Activated T-helper 1 cell treated with anti-CD3 and anti-CD28 coated beads, Interleukin-12 subunit alpha, Interleukin-12 subunit beta, Interleukin-2, Interleukin-4 antibody, amounts not matched to agents 30 ng/mL and 10 ng/mL and 1 ng/mL, durations not matched to agents 14 hours and 24 hours and 36 hours (primary cell): ENCODE data around the gene ALAS1. TPM values are rescaled to one million over a fixed set of nuclear protein-coding genes. Genes with fewer than 3 reads are reported as not detected.
A peak's percentile ranks its signal among the peaks of the same experiment; 100 is the strongest.

Experiments
- DNase-seq: peaks from one replicate; pipeline ENCODE4 v3.0.0; 2021; ENCODE audit warnings: low spot score
- H3K27ac Mint-ChIP-seq: one replicate; pipeline ENCODE4 v1.8.0; 2021; ENCODE audit warnings: mild to moderate bottlenecking, mixed read lengths
- H3K27me3 Mint-ChIP-seq: one replicate; pipeline ENCODE4 v1.8.0; 2022; ENCODE audit warnings: mild to moderate bottlenecking, moderate library complexity, mixed read lengths; ENCODE audit not compliant: insufficient read depth
- H3K36me3 Mint-ChIP-seq: one replicate; pipeline ENCODE4 v1.8.0; 2021; ENCODE audit warnings: low read depth, mixed read lengths
- H3K4me1 Mint-ChIP-seq: one replicate; pipeline ENCODE4 v1.8.0; 2021; ENCODE audit warnings: low read depth, mixed read lengths
- H3K4me3 Mint-ChIP-seq: one replicate; pipeline ENCODE4 v1.8.0; 2021; ENCODE audit warnings: mild to moderate bottlenecking, moderate library complexity, mixed read lengths
- H3K9me3 Mint-ChIP-seq: one replicate; pipeline ENCODE4 v1.8.0; 2021; ENCODE audit warnings: mixed read lengths
- intact Hi-C: fragments of 100-400 bp; cut with micrococcal nuclease; formaldehyde crosslinking; loops from one replicate; pipeline ENCODE4 v1.15.1; 2024
- total RNA-seq: library from RNA; stranded (reverse); gene quantifications from 2 replicates; pipeline ENCODE4 v1.2.3, GENCODE V29; 2022

Gene ALAS1
- total RNA-seq, 1 donor from 2014 or later = 110 TPM

GRCh38 chr3:52240059-52240885, 42.3 kb downstream of the ALAS1 start:
- intact Hi-C loops = loop anchor here (1.0 kb wide), 2 partner anchors 31 to 37 kb away; no protein-coding TSS in a partner anchor
- peak; percentile 47 for DNase-seq
- H3K4me3 Mint-ChIP-seq = peak overlapping the region; percentile 95
- H3K4me1 Mint-ChIP-seq = peaks cover 78% of the 10 kb centered on the region
- H3K27ac Mint-ChIP-seq = peak overlapping the region; percentile 98
- H3K9me3 Mint-ChIP-seq = peaks cover 3% of the 10 kb centered on the region
- H3K36me3 Mint-ChIP-seq = peaks cover 17% of the 10 kb centered on the region
- no peaks in the 10 kb centered on the region for H3K27me3 Mint-ChIP-seq

GRCh38 chr3:52240886-52241370, 43.0 kb downstream of the ALAS1 start:
- intact Hi-C loops = loop anchor here (1.0 kb wide), 2 partner anchors 30 to 36 kb away; no protein-coding TSS in a partner anchor
- DNase-seq = no peak
- H3K4me3 Mint-ChIP-seq = peak overlapping the region; percentile 95
- peaks cover 78% of the 10 kb centered on the region for H3K4me1 Mint-ChIP-seq
- H3K27me3 Mint-ChIP-seq = no peaks in the 10 kb centered on the region
- H3K9me3 Mint-ChIP-seq = peaks cover 3% of the 10 kb centered on the region
- H3K36me3 Mint-ChIP-seq = peaks cover 17% of the 10 kb centered on the region
- H3K27ac Mint-ChIP-seq = peak overlapping the region; percentile 98

GRCh38 chr3:52242039-52242438, 44.1 kb downstream of the ALAS1 start:
- H3K36me3 Mint-ChIP-seq = peaks cover 20% of the 10 kb centered on the region
- peak overlapping the region; percentile 88 for H3K27ac Mint-ChIP-seq
- H3K4me1 Mint-ChIP-seq = peaks cover 78% of the 10 kb centered on the region
- peak overlapping the region; percentile 57 for H3K4me3 Mint-ChIP-seq
- no peak for DNase-seq
- intact Hi-C loops = no loop called here
- H3K27me3 Mint-ChIP-seq = no peaks in the 10 kb centered on the region
- H3K9me3 Mint-ChIP-seq = peaks cover 3% of the 10 kb centered on the region

GRCh38 chr3:52243791-52244628, 46.0 kb downstream of the ALAS1 start:
- intact Hi-C loops = loop anchor here (1.0 kb wide), 1 partner anchor 9 kb away; no protein-coding TSS in a partner anchor
- Mint-ChIP-seq H3K36me3 (peaks cover 35% of the 10 kb centered on the region), H3K27ac (peak overlapping the region; percentile 92), H3K4me3 (peak overlapping the region; percentile 78), H3K9me3 (peaks cover 3% of the 10 kb centered on the region), H3K4me1 (peaks cover 81% of the 10 kb centered on the region), H3K27me3 (no peaks in the 10 kb centered on the region)
- no peak for DNase-seq

GRCh38 chr3:52245322-52246263, 47.6 kb downstream of the ALAS1 start, which contains the start of gene PPM1M:
Gene PPM1M (plus strand): TSS chr3:52245759. CDS start chr3:52245825, 66 bp downstream.
- peaks cover 40% of the 10 kb centered on the region for H3K36me3 Mint-ChIP-seq
- peak; percentile 66 for DNase-seq
- peaks cover 3% of the 10 kb centered on the region for H3K9me3 Mint-ChIP-seq
- H3K27me3 Mint-ChIP-seq = no peaks in the 10 kb centered on the region
- H3K27ac Mint-ChIP-seq = peak within 1 kb of the TSS; percentile 92
- intact Hi-C loops = no loop called here
- H3K4me1 Mint-ChIP-seq = peaks cover 81% of the 10 kb centered on the region
- H3K4me3 Mint-ChIP-seq = peak within 1 kb of the TSS; percentile 88

GRCh38 chr3:52246264-52246620, 48.3 kb downstream of the ALAS1 start:
- peak overlapping the region; percentile 88 for H3K4me3 Mint-ChIP-seq
- peaks cover 37% of the 10 kb centered on the region for H3K36me3 Mint-ChIP-seq
- peaks cover 3% of the 10 kb centered on the region for H3K9me3 Mint-ChIP-seq
- H3K27me3 Mint-ChIP-seq = no peaks in the 10 kb centered on the region
- peaks cover 77% of the 10 kb centered on the region for H3K4me1 Mint-ChIP-seq
- peak overlapping the region; percentile 91 for H3K27ac Mint-ChIP-seq
- no peak for DNase-seq
- intact Hi-C loops = no loop called here

- H3K27me3 Mint-ChIP-seq = no peaks in the 10 kb centered on the region
- peaks cover 38% of the 10 kb centered on the region for H3K36me3 Mint-ChIP-seq
- H3K4me3 Mint-ChIP-seq = peak overlapping the region; percentile 88
- peaks cover 73% of the 10 kb centered on the region for H3K4me1 Mint-ChIP-seq
- no peak for DNase-seq
- peak overlapping the region; percentile 91 for H3K27ac Mint-ChIP-seq
- intact Hi-C loops = no loop called here
- H3K9me3 Mint-ChIP-seq = peaks cover 3% of the 10 kb centered on the region
These were observed 48.9 kb downstream of the ALAS1 start for GRCh38 chr3:52246728-52247408.

GRCh38 chr3:52247409-52248164, 49.6 kb downstream of the ALAS1 start:
- H3K27me3 Mint-ChIP-seq = no peaks in the 10 kb centered on the region
- peak overlapping the region; percentile 91 for H3K27ac Mint-ChIP-seq
- H3K4me3 Mint-ChIP-seq = peak overlapping the region; percentile 88
- DNase-seq = no peak
- peaks cover 3% of the 10 kb centered on the region for H3K9me3 Mint-ChIP-seq
- H3K4me1 Mint-ChIP-seq = peaks cover 71% of the 10 kb centered on the region
- intact Hi-C loops = no loop called here
- H3K36me3 Mint-ChIP-seq = peaks cover 44% of the 10 kb centered on the region

GRCh38 chr3:52248165-52248541, 50.2 kb downstream of the ALAS1 start:
- H3K27ac Mint-ChIP-seq = peak overlapping the region; percentile 80
- H3K4me3 Mint-ChIP-seq = peak overlapping the region; percentile 75
- H3K9me3 Mint-ChIP-seq = peaks cover 3% of the 10 kb centered on the region
- intact Hi-C loops = no loop called here
- peaks cover 74% of the 10 kb centered on the region for H3K4me1 Mint-ChIP-seq
- peaks cover 49% of the 10 kb centered on the region for H3K36me3 Mint-ChIP-seq
- H3K27me3 Mint-ChIP-seq = no peaks in the 10 kb centered on the region
- DNase-seq = no peak

GRCh38 chr3:52248816-52249547, 51.0 kb downstream of the ALAS1 start:
- no peak for DNase-seq
- intact Hi-C loops = no loop called here
- Mint-ChIP-seq H3K4me1 (peaks cover 74% of the 10 kb centered on the region), H3K36me3 (peaks cover 50% of the 10 kb centered on the region), H3K4me3 (peak overlapping the region; percentile 52), H3K27me3 (no peaks in the 10 kb centered on the region), H3K27ac (peak overlapping the region; percentile 80), H3K9me3 (no peaks in the 10 kb centered on the region)

- intact Hi-C loops = no loop called here
- Mint-ChIP-seq H3K27me3 (no peaks in the 10 kb centered on the region), H3K4me3 (peak overlapping the region; percentile 16), H3K36me3 (peaks cover 54% of the 10 kb centered on the region), H3K27ac (peak overlapping the region; percentile 64), H3K4me1 (peaks cover 74% of the 10 kb centered on the region), H3K9me3 (no peaks in the 10 kb centered on the region)
- no peak for DNase-seq
These were observed 51.7 kb downstream of the ALAS1 start for GRCh38 chr3:52249683-52250082.
